ENCODE measurements around the gene FARP2.
A peak's percentile ranks its signal among the peaks of the same experiment; 100 is the strongest.

Gene FARP2

GRCh38 chr2:241354668-241355658 is 1.1 kb upstream of the FARP2 start:
- Histone ChIP-seq H2AFZ (peak overlapping the region; percentile 63), H3K27ac (peak overlapping the region; percentile 83), H3K79me2 (peaks cover 32% of the 10 kb centered on the region), H3K4me2 (ENCODE audit: low read length) (peak overlapping the region; percentile 45), H3K9me3 (ENCODE audit: control insufficient read depth, low read length) (no peaks in the 10 kb centered on the region), H3K36me3 (ENCODE audit: control insufficient read depth, insufficient read depth, low read length) (no peaks in the 10 kb centered on the region), H3K9ac (no peak overlapping the region), H3K27me3 (ENCODE audit: control insufficient read depth, insufficient read depth, low read length) (no peaks in the 10 kb centered on the region), H3K4me3 (ENCODE audit: low read depth, low read length) (no peak overlapping the region), H3K4me1 (peaks cover 18% of the 10 kb centered on the region)
- TF ChIP-seq CTCF (IDR thresholded peaks at IDR 0.05) = peak; percentile 40

- no peak for TF ChIP-seq CTCF (IDR thresholded peaks at IDR 0.05)
- peaks cover 31% of the 10 kb centered on the region for H3K4me1 ChIP-seq
- H3K9me3 ChIP-seq (ENCODE audit: control insufficient read depth, low read length) = no peaks in the 10 kb centered on the region
- peak overlapping the region; percentile 16 for H3K9ac ChIP-seq
- H3K79me2 ChIP-seq = peaks cover 48% of the 10 kb centered on the region
- no peaks in the 10 kb centered on the region for H3K36me3 ChIP-seq (ENCODE audit: control insufficient read depth, insufficient read depth, low read length)
- H3K4me3 ChIP-seq (ENCODE audit: low read depth, low read length) = peak overlapping the region; percentile 58
- no peaks in the 10 kb centered on the region for H3K27me3 ChIP-seq (ENCODE audit: control insufficient read depth, insufficient read depth, low read length)
- H3K4me2 ChIP-seq (ENCODE audit: low read length) = peak overlapping the region; percentile 80
- peak overlapping the region; percentile 73 for H3K27ac ChIP-seq
- no peak overlapping the region for H2AFZ ChIP-seq
These were observed 781 bp downstream of the FARP2 start for GRCh38 chr2:241356871-241357260.

DNA sequence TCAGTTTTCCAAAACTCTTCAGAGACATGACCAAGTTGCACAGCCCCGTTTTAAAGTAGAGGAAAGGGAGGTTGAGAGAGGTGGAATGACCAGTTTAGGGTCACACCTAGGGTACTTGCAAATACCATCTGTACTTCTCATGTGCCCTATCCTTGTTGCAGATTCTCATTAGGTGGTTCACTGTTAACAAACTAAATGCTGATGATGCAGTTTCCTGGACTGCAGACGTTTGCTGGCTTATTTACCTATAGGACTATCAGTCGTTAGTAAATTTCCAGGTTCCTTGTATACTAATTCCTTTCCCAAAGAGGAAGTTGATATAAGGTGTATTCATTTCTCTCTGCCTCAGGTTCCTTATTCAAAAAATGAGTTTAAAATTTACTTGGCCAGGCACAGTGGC is 1.4 kb downstream of the FARP2 start:
- no peak overlapping the region for H2AFZ ChIP-seq
- no peaks in the 10 kb centered on the region for H3K27me3 ChIP-seq (ENCODE audit: control insufficient read depth, insufficient read depth, low read length)
- H3K4me2 ChIP-seq (ENCODE audit: low read length) = peak overlapping the region; percentile 80
- no peak overlapping the region for H3K9ac ChIP-seq
- no peak for TF ChIP-seq CTCF (IDR thresholded peaks at IDR 0.05)
- peaks cover 51% of the 10 kb centered on the region for H3K79me2 ChIP-seq
- H3K27ac ChIP-seq = peak overlapping the region; percentile 9
- H3K36me3 ChIP-seq (ENCODE audit: control insufficient read depth, insufficient read depth, low read length) = no peaks in the 10 kb centered on the region
- H3K4me1 ChIP-seq = peaks cover 31% of the 10 kb centered on the region
- H3K4me3 ChIP-seq (ENCODE audit: low read depth, low read length) = peak overlapping the region; percentile 58
- no peaks in the 10 kb centered on the region for H3K9me3 ChIP-seq (ENCODE audit: control insufficient read depth, low read length)

DNA sequence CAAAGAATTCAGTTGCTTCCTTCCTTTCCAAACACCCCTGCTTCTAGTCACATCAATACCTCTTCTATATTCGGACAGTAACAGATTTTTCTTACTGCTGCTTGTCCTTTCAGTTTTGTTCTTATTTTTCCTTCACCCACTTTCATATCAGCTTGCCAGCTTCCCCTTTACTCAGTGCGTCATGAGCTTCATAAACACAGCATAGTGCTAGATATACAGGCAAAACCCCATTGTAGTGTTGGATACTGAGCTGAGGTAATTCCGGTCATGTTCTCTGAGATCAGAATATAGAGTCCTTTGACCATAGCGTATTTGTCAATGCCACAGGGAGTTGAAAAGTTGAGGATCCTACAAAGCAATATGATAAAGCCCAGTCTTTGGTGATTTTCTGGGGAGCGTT is 2.4 kb downstream of the FARP2 start:
- H3K27me3 ChIP-seq (ENCODE audit: control insufficient read depth, insufficient read depth, low read length) = no peaks in the 10 kb centered on the region
- H3K4me3 ChIP-seq (ENCODE audit: low read depth, low read length) = peak overlapping the region; percentile 13
- peaks cover 40% of the 10 kb centered on the region for H3K4me1 ChIP-seq
- no peak overlapping the region for H2AFZ ChIP-seq
- no peak for TF ChIP-seq CTCF (IDR thresholded peaks at IDR 0.05)
- H3K27ac ChIP-seq = peak overlapping the region; percentile 29
- no peaks in the 10 kb centered on the region for H3K36me3 ChIP-seq (ENCODE audit: control insufficient read depth, insufficient read depth, low read length)
- H3K9ac ChIP-seq = no peak overlapping the region
- no peaks in the 10 kb centered on the region for H3K9me3 ChIP-seq (ENCODE audit: control insufficient read depth, low read length)
- H3K79me2 ChIP-seq = peaks cover 51% of the 10 kb centered on the region
- peak overlapping the region; percentile 43 for H3K4me2 ChIP-seq (ENCODE audit: low read length)

All from parathyroid adenoma (tissue), 2 donors.